ENCODE data around the gene ECI1.

DNA sequence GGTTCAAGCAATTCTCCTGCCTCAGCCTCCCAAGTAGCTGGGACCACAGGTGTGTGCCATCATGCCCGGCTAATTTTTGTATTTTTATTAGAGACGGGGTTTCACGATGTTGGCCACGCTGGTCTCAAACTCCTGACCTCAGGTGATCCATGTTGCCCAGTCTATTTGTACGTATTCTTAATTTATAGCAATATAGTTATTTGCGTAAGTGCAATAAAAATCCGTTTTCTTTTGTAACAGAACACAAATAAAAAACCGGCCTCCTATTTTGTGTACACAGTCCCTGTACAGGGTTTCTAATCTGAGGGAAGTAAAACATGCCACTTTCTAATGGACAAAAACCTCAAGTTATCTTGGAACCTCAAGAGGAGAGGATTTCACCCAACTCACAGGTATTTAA is 8.9 kb upstream of the ECI1 start:
- no peak for TF ChIP-seq JUNB (IDR thresholded peaks at IDR 0.05; ENCODE audit: unreplicated experiment)
- TF ChIP-seq, protein P1, sequence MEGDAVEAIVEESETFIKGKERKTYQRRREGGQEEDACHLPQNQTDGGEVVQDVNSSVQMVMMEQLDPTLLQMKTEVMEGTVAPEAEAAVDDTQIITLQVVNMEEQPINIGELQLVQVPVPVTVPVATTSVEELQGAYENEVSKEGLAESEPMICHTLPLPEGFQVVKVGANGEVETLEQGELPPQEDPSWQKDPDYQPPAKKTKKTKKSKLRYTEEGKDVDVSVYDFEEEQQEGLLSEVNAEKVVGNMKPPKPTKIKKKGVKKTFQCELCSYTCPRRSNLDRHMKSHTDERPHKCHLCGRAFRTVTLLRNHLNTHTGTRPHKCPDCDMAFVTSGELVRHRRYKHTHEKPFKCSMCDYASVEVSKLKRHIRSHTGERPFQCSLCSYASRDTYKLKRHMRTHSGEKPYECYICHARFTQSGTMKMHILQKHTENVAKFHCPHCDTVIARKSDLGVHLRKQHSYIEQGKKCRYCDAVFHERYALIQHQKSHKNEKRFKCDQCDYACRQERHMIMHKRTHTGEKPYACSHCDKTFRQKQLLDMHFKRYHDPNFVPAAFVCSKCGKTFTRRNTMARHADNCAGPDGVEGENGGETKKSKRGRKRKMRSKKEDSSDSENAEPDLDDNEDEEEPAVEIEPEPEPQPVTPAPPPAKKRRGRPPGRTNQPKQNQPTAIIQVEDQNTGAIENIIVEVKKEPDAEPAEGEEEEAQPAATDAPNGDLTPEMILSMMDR (conservative IDR thresholded peaks at IDR 0.05; ENCODE audit: low read depth in 2 of 2) = no peak

All from GM23338 (cell line).